HepG2 (cell line): Measurements from ENCODE around the gene REM2. TPM values are rescaled to one million over a fixed set of nuclear protein-coding genes. Genes with fewer than 3 reads are reported as not detected.
A peak's percentile ranks its signal among the peaks of the same experiment; 100 is the strongest.

ENCODE experiments used
- CHD4 ChIP-seq: fragments of 200-600 bp; sonication (generic); IDR thresholded peaks from 2 replicates; pipeline ENCODE4 v1.7.0; 2017; ENCODE audit warnings: mild to moderate bottlenecking, low read length, borderline replicate concordance
- CREM ChIP-seq, 2 experiments: sonication (generic) in 1 of 2; formaldehyde crosslinking in 1 of 2; IDR thresholded peaks; 2 replicates each; pipeline versions ENCODE4 v1.4.0 to v1.6.1; 2016 to 2020; ENCODE audit warnings: antibody characterized with exemption in 1 of 2, mild to moderate bottlenecking in 1 of 2, missing genetic modification reagents in 1 of 2
- ESRRA ChIP-seq: sonication (generic); formaldehyde crosslinking; IDR thresholded peaks from 2 replicates; pipeline ENCODE4 v1.5.1; 2020; ENCODE audit warnings: mild to moderate bottlenecking, low read depth, missing genetic modification reagents
- MAFF ChIP-seq: IDR thresholded peaks from 2 replicates; pipeline ENCODE4 v1.6.1; 2011; ENCODE audit warnings: low read depth, low read length, improper control_type of control experiment
- MAFK ChIP-seq, 2 experiments: IDR thresholded peaks in 1 of 2; conservative IDR thresholded peaks in 1 of 2; 2 replicates each; pipeline ENCODE4 v1.6.1; 2011; ENCODE audit warnings: improper control_type of control experiment in 2 of 2, low read length in 2 of 2
- MTF2 ChIP-seq: sonication (generic); formaldehyde crosslinking; IDR thresholded peaks from 2 replicates; pipeline ENCODE4 v1.5.0; 2020; ENCODE audit warnings: missing genetic modification reagents, borderline replicate concordance
- NBN ChIP-seq: fragments of 450-650 bp; conservative IDR thresholded peaks from 2 replicates; pipeline ENCODE4 v1.6.1; 2017
- REL ChIP-seq: sonication (generic); formaldehyde crosslinking; conservative IDR thresholded peaks from 2 replicates; pipeline ENCODE4 v1.8.0; 2022; ENCODE audit warnings: mild to moderate bottlenecking, missing genetic modification reagents, moderate library complexity
- RNF219 ChIP-seq: sonication (generic); formaldehyde crosslinking; IDR thresholded peaks from 2 replicates; pipeline ENCODE4 v1.5.0; 2020; ENCODE audit warnings: mild to moderate bottlenecking, missing genetic modification reagents
- SCMH1 ChIP-seq: sonication (generic); formaldehyde crosslinking; IDR thresholded peaks from 2 replicates; pipeline ENCODE4 v1.9.0; 2021; ENCODE audit warnings: missing genetic modification reagents, mild to moderate bottlenecking, borderline replicate concordance
- ZBTB20 ChIP-seq: sonication (generic); formaldehyde crosslinking; IDR thresholded peaks from 2 replicates; pipeline ENCODE4 v1.8.1; 2023; ENCODE audit warnings: missing genetic modification reagents, low read depth, mild to moderate bottlenecking, borderline replicate concordance
- ZFP41 ChIP-seq: sonication (generic); formaldehyde crosslinking; IDR thresholded peaks from 2 replicates; pipeline ENCODE4 v1.4.0; 2020; ENCODE audit warnings: mild to moderate bottlenecking, missing genetic modification reagents, borderline replicate concordance
- ZNF275 ChIP-seq: sonication (generic); formaldehyde crosslinking; IDR thresholded peaks from 2 replicates; pipeline ENCODE4 v1.8.0; 2022; ENCODE audit warnings: missing genetic modification reagents, mild to moderate bottlenecking, inconsistent platforms, borderline replicate concordance
- ZNF296 ChIP-seq: sonication (generic); formaldehyde crosslinking; conservative IDR thresholded peaks from 2 replicates; pipeline ENCODE4 v1.5.0; 2020; ENCODE audit warnings: mild to moderate bottlenecking, missing genetic modification reagents
- ZNF512B ChIP-seq: sonication (generic); formaldehyde crosslinking; IDR thresholded peaks from 2 replicates; pipeline ENCODE4 v1.5.1; 2020; ENCODE audit warnings: missing genetic modification reagents, mild to moderate bottlenecking, borderline replicate concordance
- ZNF547 ChIP-seq: sonication (generic); formaldehyde crosslinking; IDR thresholded peaks from 2 replicates; pipeline ENCODE4 v1.5.1; 2020; ENCODE audit warnings: mild to moderate bottlenecking, missing genetic modification reagents
- ZNF564 ChIP-seq: sonication (generic); formaldehyde crosslinking; IDR thresholded peaks from 2 replicates; pipeline ENCODE4 v1.8.1; 2023; ENCODE audit warnings: mild to moderate bottlenecking, missing genetic modification reagents
- ZNF670 ChIP-seq: sonication (generic); formaldehyde crosslinking; IDR thresholded peaks from 2 replicates; pipeline ENCODE4 v1.8.0; 2022; ENCODE audit warnings: mild to moderate bottlenecking, missing genetic modification reagents, borderline replicate concordance
- ZNF746 ChIP-seq: sonication (generic); formaldehyde crosslinking; IDR thresholded peaks from 2 replicates; pipeline ENCODE4 v1.8.0; 2022; ENCODE audit warnings: mild to moderate bottlenecking, missing genetic modification reagents
- ZNF768 ChIP-seq: sonication (generic); formaldehyde crosslinking; IDR thresholded peaks from 2 replicates; pipeline ENCODE4 v1.4.0; 2020; ENCODE audit warnings: missing genetic modification reagents
- ZNF784 ChIP-seq: sonication (generic); formaldehyde crosslinking; IDR thresholded peaks from 2 replicates; pipeline ENCODE4 v1.5.1; 2020; ENCODE audit warnings: missing genetic modification reagents, mild to moderate bottlenecking, borderline replicate concordance
- ZNF841 ChIP-seq: sonication (generic); formaldehyde crosslinking; IDR thresholded peaks from 2 replicates; pipeline ENCODE4 v1.8.1; 2023; ENCODE audit warnings: missing genetic modification reagents, borderline replicate concordance
- ZSCAN29 ChIP-seq: sonication (generic); formaldehyde crosslinking; conservative IDR thresholded peaks from 2 replicates; pipeline ENCODE4 v1.4.0; 2020; ENCODE audit warnings: mild to moderate bottlenecking, missing genetic modification reagents
- polyA plus RNA-seq, 8 experiments: library from polyadenylated mRNA; depleted of rRNA in 3 of 8; stranded (reverse) in 7 of 8; unstranded in 1 of 8; fragments of >200 nt; fragmentation: Illumina TruSeq in 4 of 8; extraction: Trizol in 4 of 8; gene quantifications; 2 replicates each; pipeline versions ENCODE4 v1.2.1 to v1.2.3, GENCODE V29; 2011 to 2016; ENCODE audit warnings: low read depth in 4 of 8, missing spikeins in 1 of 8, mixed read lengths in 1 of 8; ENCODE audit not compliant: insufficient read depth in 1 of 8
- total RNA-seq, 5 experiments: library from RNA; depleted of rRNA; stranded (reverse); fragments of >200 nt; fragmentation: Illumina TruSeq; extraction: Trizol; gene quantifications; 2 replicates each; pipeline ENCODE4 v1.2.3, GENCODE V29; 2016; ENCODE audit warnings: low read depth in 1 of 5

Gene REM2
- total and polyA plus RNA-seq, 2 of the 13 experiments (the other 11 are each of a cell fraction or from before 2014, with no cell fraction given), result 0.20 TPM; not detected in 1

- peak; percentile 6; the same call in 1 of the 2 replicates for TF ChIP-seq ESRRA
- peak; percentile 57 for TF ChIP-seq CHD4
- TF ChIP-seq ZFP41 (CRISPR knock-in tag), result peak; percentile 4; the same call in 1 of the 2 replicates
- peak; percentile 22 for TF ChIP-seq ZNF670 (CRISPR knock-in tag)
- TF ChIP-seq REL (CRISPR knock-in tag), result 0 out of 2 replicates have a peak, but pooled peaks have one; percentile 11
- 0 out of 2 replicates have a peak, but pooled peaks have one; percentile 2 for TF ChIP-seq ZNF768
- TF ChIP-seq MAFK (conservative IDR thresholded peaks at IDR 0.05 in 1 of 2, IDR thresholded peaks at IDR 0.05 in 1 of 2; ENCODE audit: low read length in 2 of 2), result peak; percentile 75 to 76
- TF ChIP-seq ZNF746 (CRISPR knock-in tag), result 0 out of 2 replicates have a peak, but pooled peaks have one; percentile 6
- peak; percentile 13; the same call in 1 of the 2 replicates for TF ChIP-seq ZNF784 (CRISPR knock-in tag)
- TF ChIP-seq ZSCAN29 (CRISPR knock-in tag), result peak; percentile 20; the same call in 1 of the 2 replicates
- TF ChIP-seq ZNF564, result 0 out of 2 replicates have a peak, but pooled peaks have one; percentile 17
- 0 out of 2 replicates have a peak, but pooled peaks have one; percentile 10 for TF ChIP-seq ZNF547
- no peak for TF ChIP-seq NBN
- peak; percentile 55; the same call in 1 of the 2 replicates for TF ChIP-seq MAFF
- TF ChIP-seq RNF219 (CRISPR knock-in tag), result 0 out of 2 replicates have a peak, but pooled peaks have one; percentile 60
- TF ChIP-seq ZNF275, result no peak
- TF ChIP-seq ZNF512B, result peak; percentile 62
- TF ChIP-seq ZNF841 (CRISPR knock-in tag), result peak; percentile 65; the same call in 1 of the 2 replicates
- no peak for TF ChIP-seq SCMH1 (CRISPR knock-in tag)
- no peak for TF ChIP-seq ZNF296 (CRISPR knock-in tag)
- TF ChIP-seq CREM (IDR thresholded peaks at IDR 0.05), result no peak
- no peak for TF ChIP-seq CREM (CRISPR knock-in tag; IDR thresholded peaks at IDR 0.05)
- no peak; the same call in 1 of the 2 replicates for TF ChIP-seq ZBTB20 (CRISPR knock-in tag)
- TF ChIP-seq MTF2, result peak; percentile 92
Measured at GRCh38 chr14:22929961-22930364, 46.9 kb downstream of the REM2 start (continued).
